GM10266 (cell line): ENCODE results near the gene ULK4.

Experiments
- DNase-seq: peaks from one replicate; pipeline ENCODE4 v3.0.0; 2012; ENCODE audit errors: extremely low spot score
- TF ChIP-seq, protein P1 (sequence below): IDR thresholded peaks from 2 replicates; pipeline ENCODE4 v1.5.1; 2012; ENCODE audit warnings: mild to moderate bottlenecking, low read depth; ENCODE audit not compliant: control insufficient read depth, insufficient read depth; ENCODE audit errors: missing control alignments

Gene ULK4

DNA sequence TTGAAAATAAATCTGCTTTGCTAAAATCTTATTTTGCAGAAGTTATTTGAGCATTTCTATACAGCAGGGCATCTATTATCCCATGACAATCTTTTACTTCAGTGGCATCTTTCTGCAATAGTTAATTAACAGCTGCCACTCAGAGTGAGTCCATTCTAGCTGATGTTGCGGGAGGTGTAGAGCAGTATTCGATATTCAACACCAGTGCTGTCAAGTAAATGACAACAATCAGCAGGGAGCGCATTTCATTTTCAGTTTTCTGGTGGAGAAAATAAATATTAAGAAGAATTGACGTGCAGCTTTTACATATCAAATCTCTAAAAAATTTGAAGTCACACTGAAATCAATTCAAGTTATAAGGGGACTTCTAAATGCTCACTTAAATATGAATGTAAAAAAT, 476.4 kb downstream of the ULK4 start:
- TF ChIP-seq, protein P1, sequence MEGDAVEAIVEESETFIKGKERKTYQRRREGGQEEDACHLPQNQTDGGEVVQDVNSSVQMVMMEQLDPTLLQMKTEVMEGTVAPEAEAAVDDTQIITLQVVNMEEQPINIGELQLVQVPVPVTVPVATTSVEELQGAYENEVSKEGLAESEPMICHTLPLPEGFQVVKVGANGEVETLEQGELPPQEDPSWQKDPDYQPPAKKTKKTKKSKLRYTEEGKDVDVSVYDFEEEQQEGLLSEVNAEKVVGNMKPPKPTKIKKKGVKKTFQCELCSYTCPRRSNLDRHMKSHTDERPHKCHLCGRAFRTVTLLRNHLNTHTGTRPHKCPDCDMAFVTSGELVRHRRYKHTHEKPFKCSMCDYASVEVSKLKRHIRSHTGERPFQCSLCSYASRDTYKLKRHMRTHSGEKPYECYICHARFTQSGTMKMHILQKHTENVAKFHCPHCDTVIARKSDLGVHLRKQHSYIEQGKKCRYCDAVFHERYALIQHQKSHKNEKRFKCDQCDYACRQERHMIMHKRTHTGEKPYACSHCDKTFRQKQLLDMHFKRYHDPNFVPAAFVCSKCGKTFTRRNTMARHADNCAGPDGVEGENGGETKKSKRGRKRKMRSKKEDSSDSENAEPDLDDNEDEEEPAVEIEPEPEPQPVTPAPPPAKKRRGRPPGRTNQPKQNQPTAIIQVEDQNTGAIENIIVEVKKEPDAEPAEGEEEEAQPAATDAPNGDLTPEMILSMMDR: no peak
- no peak for DNase-seq

DNA sequence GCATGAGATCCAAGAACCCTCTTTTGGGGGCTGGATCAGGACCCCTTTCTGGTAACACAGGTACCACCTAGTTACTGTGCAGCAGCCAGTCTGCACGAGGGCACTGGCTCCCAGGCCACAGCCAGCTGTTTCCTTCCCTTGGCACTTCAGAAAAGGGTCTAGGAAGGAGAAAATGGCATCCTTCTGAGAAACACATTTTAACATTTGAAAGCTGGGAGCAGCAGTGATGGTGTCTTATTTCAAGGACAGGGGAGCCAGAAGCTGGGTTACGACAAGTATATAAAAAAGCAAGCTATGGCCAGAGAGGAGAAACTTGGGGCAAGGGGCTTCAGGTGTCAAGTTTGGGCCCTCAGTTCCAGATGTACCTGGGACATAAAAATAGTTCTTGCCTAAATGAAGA, 479.8 kb downstream of the ULK4 start:
- TF ChIP-seq, protein P1: no peak
- no peak for DNase-seq

DNA sequence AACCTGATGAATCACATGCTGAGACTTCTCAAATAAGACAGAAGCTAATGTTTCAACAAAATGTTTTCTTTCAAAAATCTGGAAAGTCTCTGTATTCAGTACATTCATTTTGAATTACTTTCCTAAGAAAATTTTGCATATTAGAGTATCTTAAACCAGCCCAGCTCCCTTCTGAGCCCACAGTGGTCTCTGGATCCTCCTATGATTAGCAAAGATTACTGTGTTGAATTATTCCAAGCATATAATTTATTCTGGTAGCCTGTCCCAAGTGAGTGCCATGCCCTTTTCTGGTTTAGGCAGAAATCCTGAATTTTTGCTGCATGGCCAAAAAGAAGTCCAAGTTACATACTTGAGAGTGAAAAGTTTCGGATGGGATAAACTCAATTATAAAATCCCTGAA, 483.6 kb downstream of the ULK4 start:
- TF ChIP-seq, protein P1: no peak
- no peak for DNase-seq

DNA sequence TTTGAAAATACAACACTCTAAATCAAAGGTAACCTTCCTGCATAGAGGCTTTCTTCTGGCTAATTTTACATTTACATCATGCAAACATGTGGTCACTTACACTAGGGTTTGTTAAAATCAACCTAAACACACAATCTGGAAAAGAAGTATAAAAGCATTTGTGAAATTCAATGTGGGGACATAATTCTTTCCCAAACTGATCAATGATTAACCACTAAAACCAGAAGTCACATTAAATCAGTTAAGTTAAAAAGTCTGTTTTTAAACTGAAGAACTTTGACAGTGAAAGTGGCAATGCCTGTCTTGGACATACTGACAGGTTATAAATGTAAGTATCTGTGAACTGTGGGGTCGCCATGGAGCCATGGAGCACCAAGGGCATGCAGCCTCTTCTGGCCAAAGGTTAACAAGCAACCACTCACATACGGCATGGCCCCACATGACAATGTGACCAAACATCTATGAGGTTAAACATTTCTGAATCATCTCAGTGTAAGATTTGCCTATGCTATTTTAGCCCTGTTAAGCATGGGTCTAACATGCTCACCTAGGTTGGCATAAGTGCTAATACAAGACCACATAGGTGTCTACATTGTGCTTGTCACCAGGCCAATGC, 484.4 kb downstream of the ULK4 start:
- DNase-seq: no peak
- TF ChIP-seq, protein P1: no peak

DNA sequence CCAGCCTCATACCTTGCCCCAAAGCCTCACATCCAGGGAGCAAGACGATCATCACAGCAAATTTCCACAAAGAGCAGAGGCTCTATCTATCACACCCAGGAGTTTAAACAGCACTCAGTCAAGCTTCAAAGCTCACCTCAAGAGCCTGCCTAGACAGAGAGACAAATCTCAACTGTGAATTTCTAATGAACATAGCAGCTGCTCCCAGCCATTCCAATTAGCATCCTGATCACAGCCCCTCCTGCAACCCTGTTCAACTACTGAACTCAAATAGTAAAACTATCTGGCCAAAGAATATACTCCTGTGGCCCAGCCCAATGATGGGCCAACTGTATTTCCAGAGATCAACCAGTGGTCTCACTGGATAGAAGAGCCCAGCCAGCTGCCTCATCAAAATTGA, 492.8 kb downstream of the ULK4 start:
- no peak for DNase-seq
- TF ChIP-seq, protein P1: no peak

DNA sequence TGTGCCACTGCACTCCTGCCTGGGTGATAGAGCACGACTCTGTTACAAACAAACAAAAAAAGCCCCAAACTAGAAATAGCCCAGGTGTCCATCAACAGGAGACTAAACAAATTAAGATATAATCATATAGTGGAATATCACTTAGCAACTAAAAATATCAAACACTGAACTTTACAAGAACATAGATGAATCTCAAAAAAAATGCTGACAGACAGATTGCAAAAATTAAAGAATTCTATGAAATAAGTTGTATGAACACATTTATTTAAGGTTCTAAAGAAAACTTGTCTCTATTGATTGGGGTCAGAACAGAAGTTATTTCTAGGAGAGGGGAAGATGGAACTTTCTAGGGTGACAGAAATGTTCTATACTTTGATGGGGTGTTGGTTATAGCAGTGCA, 494.4 kb downstream of the ULK4 start:
- DNase-seq: no peak
- TF ChIP-seq, protein P1: no peak

DNA sequence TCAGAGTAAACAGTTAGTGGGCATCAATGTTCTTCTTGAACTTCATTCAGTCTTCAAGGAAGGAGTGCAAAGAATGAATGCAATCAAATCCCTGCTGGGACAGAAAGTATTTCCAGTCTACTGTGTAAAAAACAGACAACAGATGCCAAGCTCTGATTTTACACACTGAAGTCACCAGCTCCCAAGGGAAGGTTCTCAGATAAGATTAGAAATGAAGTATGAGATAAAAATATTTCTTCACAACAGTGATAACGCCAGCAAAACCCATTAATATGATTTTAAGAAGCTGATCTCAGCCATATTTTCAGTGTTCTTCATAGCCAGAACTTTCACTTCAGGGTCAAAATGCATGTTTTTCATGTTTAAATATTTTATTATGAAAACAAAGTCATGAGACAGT, 497.0 kb downstream of the ULK4 start:
- TF ChIP-seq, protein P1: no peak
- DNase-seq: no peak
